ENCODE results near the gene DMGDH. TPM values are rescaled to one million over a fixed set of nuclear protein-coding genes. Genes with fewer than 3 reads are reported as not detected.

The DMGDH gene
- total RNA-seq, 2 experiments from 2014 or later = not detected

- DNase-seq = no peak
These were observed 94.9 kb downstream of the DMGDH start for GRCh38 chr5:78974601-78975000.

GRCh38 chr5:78974011-78974410 lies 95.5 kb downstream of the DMGDH start:
- Mint-ChIP-seq H3K4me3 (no peak overlapping the region), H3K9me3 (no peaks in the 10 kb centered on the region), H3K36me3 (ENCODE audit: low read depth) (peaks cover 2% of the 10 kb centered on the region), H3K27me3 (no peaks in the 10 kb centered on the region), H3K4me1 (peaks cover 2% of the 10 kb centered on the region), H3K27ac (no peak overlapping the region)
- ChIA-PET CTCF (no interaction called here), POLR2A (no interaction called here)
- DNase-seq = no peak

More at GRCh38 chr5:78974601-78975000, 94.9 kb downstream of the DMGDH start:
- Mint-ChIP-seq H3K4me3 (no peak overlapping the region), H3K4me1 (peaks cover 8% of the 10 kb centered on the region), H3K27me3 (no peaks in the 10 kb centered on the region), H3K36me3 (ENCODE audit: low read depth) (peaks cover 3% of the 10 kb centered on the region), H3K27ac (no peak overlapping the region), H3K9me3 (no peaks in the 10 kb centered on the region)
- ChIA-PET POLR2A (no interaction called here), CTCF (no interaction called here)

- Mint-ChIP-seq H3K27me3 (no peaks in the 10 kb centered on the region), H3K36me3 (ENCODE audit: low read depth) (peaks cover 2% of the 10 kb centered on the region), H3K4me1 (no peaks in the 10 kb centered on the region), H3K9me3 (no peaks in the 10 kb centered on the region), H3K4me3 (no peak overlapping the region), H3K27ac (no peak overlapping the region)
- ChIA-PET POLR2A (no interaction called here), CTCF (interaction anchor here (1.7 kb wide), 1 partner anchor 11 kb away, joined by 6 read pairs; no protein-coding TSS in a partner anchor)
- no peak for DNase-seq
These were observed 96.6 kb downstream of the DMGDH start for GRCh38 chr5:78972654-78973428.

- H3K27me3 Mint-ChIP-seq = no peaks in the 10 kb centered on the region
- no peak for DNase-seq
- H3K4me1 Mint-ChIP-seq = no peaks in the 10 kb centered on the region
- POLR2A ChIA-PET = no interaction called here
- no peak overlapping the region for H3K4me3 Mint-ChIP-seq
- no peak overlapping the region for H3K27ac Mint-ChIP-seq
- CTCF ChIA-PET = interaction anchor here (1.7 kb wide), 1 partner anchor 12 kb away, joined by 6 read pairs; no protein-coding TSS in a partner anchor
- H3K36me3 Mint-ChIP-seq (ENCODE audit: low read depth) = peaks cover 2% of the 10 kb centered on the region
- no peaks in the 10 kb centered on the region for H3K9me3 Mint-ChIP-seq
These were observed 97.5 kb downstream of the DMGDH start for GRCh38 chr5:78971998-78972397.

GRCh38 chr5:78968781-78969180 lies 100.7 kb downstream of the DMGDH start:
- CTCF ChIA-PET = no interaction called here
- Mint-ChIP-seq H3K27me3 (no peaks in the 10 kb centered on the region), H3K36me3 (ENCODE audit: low read depth) (peaks cover 5% of the 10 kb centered on the region), H3K4me1 (no peaks in the 10 kb centered on the region), H3K9me3 (no peaks in the 10 kb centered on the region), H3K4me3 (no peak overlapping the region), H3K27ac (no peak overlapping the region)
- no peak for DNase-seq
- POLR2A ChIA-PET = no interaction called here

GRCh38 chr5:78964889-78965288 lies 104.6 kb downstream of the DMGDH start:
- peak; percentile 18 for DNase-seq
- Mint-ChIP-seq H3K4me1 (no peaks in the 10 kb centered on the region), H3K9me3 (no peaks in the 10 kb centered on the region), H3K36me3 (ENCODE audit: low read depth) (peaks cover 10% of the 10 kb centered on the region), H3K27me3 (no peaks in the 10 kb centered on the region), H3K27ac (no peak overlapping the region), H3K4me3 (no peak overlapping the region)
- CTCF ChIA-PET = interaction anchor here (1.0 kb wide), 1 partner anchor 456 kb away, joined by 3 read pairs; no protein-coding TSS in a partner anchor
- POLR2A ChIA-PET = no interaction called here

- no peak for DNase-seq
- H3K36me3 Mint-ChIP-seq (ENCODE audit: low read depth) = peaks cover 10% of the 10 kb centered on the region
- no peaks in the 10 kb centered on the region for H3K4me1 Mint-ChIP-seq
- no peak overlapping the region for H3K4me3 Mint-ChIP-seq
- ChIA-PET POLR2A (no interaction called here), CTCF (interaction anchor here (1.7 kb wide), 1 partner anchor 14 kb away, joined by 4 read pairs; no protein-coding TSS in a partner anchor)
- H3K27me3 Mint-ChIP-seq = no peaks in the 10 kb centered on the region
- no peak overlapping the region for H3K27ac Mint-ChIP-seq
- no peaks in the 10 kb centered on the region for H3K9me3 Mint-ChIP-seq
These were observed 107.7 kb downstream of the DMGDH start for GRCh38 chr5:78961743-78962142.

- Mint-ChIP-seq H3K9me3 (no peaks in the 10 kb centered on the region), H3K4me3 (no peak overlapping the region), H3K4me1 (no peaks in the 10 kb centered on the region), H3K27me3 (no peaks in the 10 kb centered on the region), H3K27ac (no peak overlapping the region), H3K36me3 (ENCODE audit: low read depth) (peaks cover 16% of the 10 kb centered on the region)
- CTCF ChIA-PET = no interaction called here
- DNase-seq = no peak
- POLR2A ChIA-PET = interaction anchor here (0.5 kb wide), 1 partner anchor 665 kb away, joined by 4 read pairs; the partner anchor contains the start of gene AP3B1
These were observed 109.7 kb downstream of the DMGDH start for GRCh38 chr5:78959767-78960166.

- Mint-ChIP-seq H3K27me3 (no peaks in the 10 kb centered on the region), H3K9me3 (no peaks in the 10 kb centered on the region), H3K4me1 (peaks cover 3% of the 10 kb centered on the region), H3K4me3 (no peak overlapping the region), H3K27ac (no peak overlapping the region), H3K36me3 (ENCODE audit: low read depth) (peaks cover 14% of the 10 kb centered on the region)
- ChIA-PET POLR2A (interaction anchor here (0.6 kb wide), 1 partner anchor 670 kb away, joined by 3 read pairs; no protein-coding TSS in a partner anchor), CTCF (no interaction called here)
- DNase-seq = no peak
These were observed 110.6 kb downstream of the DMGDH start for GRCh38 chr5:78958672-78959445.

GRCh38 chr5:78956901-78957300 lies 112.6 kb downstream of the DMGDH start:
- Mint-ChIP-seq H3K27ac (no peak overlapping the region), H3K27me3 (no peaks in the 10 kb centered on the region), H3K9me3 (no peaks in the 10 kb centered on the region), H3K36me3 (ENCODE audit: low read depth) (peaks cover 15% of the 10 kb centered on the region), H3K4me1 (peaks cover 15% of the 10 kb centered on the region), H3K4me3 (no peak overlapping the region)
- ChIA-PET POLR2A (no interaction called here), CTCF (no interaction called here)
- no peak for DNase-seq

GRCh38 chr5:78953092-78953800 lies 116.2 kb downstream of the DMGDH start:
- Mint-ChIP-seq H3K36me3 (ENCODE audit: low read depth) (peaks cover 21% of the 10 kb centered on the region), H3K9me3 (no peaks in the 10 kb centered on the region), H3K4me1 (peaks cover 15% of the 10 kb centered on the region), H3K4me3 (no peak overlapping the region), H3K27me3 (no peaks in the 10 kb centered on the region), H3K27ac (peak overlapping the region; percentile 3)
- ChIA-PET CTCF (no interaction called here), POLR2A (no interaction called here)
- DNase-seq = no peak

Data from activated CD4-positive, alpha-beta T cell treated with anti-CD3 and anti-CD28 coated beads, Interleukin-2, amount 10 ng/mL, durations not matched to agents 7 days and 5 days (primary cell).